GM12864 (cell line): ENCODE measurements around the gene COPS3.
"Not testable (repeated sequence)": the region's sequence is repeated elsewhere in the genome, so short reads cannot be mapped to it uniquely, and the experiment has no call there.

Experiments
- DNase-seq: peaks from one replicate; pipeline ENCODE4 v3.0.0-alpha.2; 2011; ENCODE audit warnings: low read depth
- H3K4me3 ChIP-seq: 2 replicates; pipeline ENCODE4 v1.5.1; 2011; ENCODE audit warnings: mild to moderate bottlenecking, low read depth, low read length, control low read depth
- CTCF ChIP-seq: IDR thresholded peaks from 2 replicates; pipeline ENCODE4 v1.5.1; 2011; ENCODE audit warnings: low read depth, mild to moderate bottlenecking, moderate library complexity, low read length, control low read depth, inconsistent platforms; ENCODE audit errors: missing control alignments

COPS3 gene

GRCh38 chr17:17279316-17279715 is 1.7 kb downstream of the COPS3 start:
- peak overlapping the region; percentile 98 for H3K4me3 ChIP-seq
- no peak for DNase-seq
- TF ChIP-seq CTCF, result no peak

- H3K4me3 ChIP-seq, DNase-seq: not testable (repeated sequence)
Observed at GRCh38 chr17:17277431-17277830, 3.6 kb downstream of the COPS3 start.

- no peak for TF ChIP-seq CTCF
- DNase-seq, result no peak
- no peak overlapping the region for H3K4me3 ChIP-seq
Observed at GRCh38 chr17:17275971-17276370, 5.1 kb downstream of the COPS3 start.

GRCh38 chr17:17269926-17270773 is 10.9 kb downstream of the COPS3 start:
- TF ChIP-seq CTCF, result peak; percentile 33
- no peak overlapping the region for H3K4me3 ChIP-seq
- DNase-seq, result no peak

GRCh38 chr17:17264430-17264829 is 16.6 kb downstream of the COPS3 start:
- no peak for DNase-seq
- H3K4me3 ChIP-seq, result no peak overlapping the region
- TF ChIP-seq CTCF, result no peak

- no peak for DNase-seq
- no peak overlapping the region for H3K4me3 ChIP-seq
- TF ChIP-seq CTCF, result no peak
Observed at GRCh38 chr17:17258998-17259397, 22.0 kb downstream of the COPS3 start.

- no peak for DNase-seq
- TF ChIP-seq CTCF, result no peak
- no peak overlapping the region for H3K4me3 ChIP-seq
Observed at GRCh38 chr17:17258011-17258410, 23.0 kb downstream of the COPS3 start.
